Mammary epithelial cell (primary cell): ENCODE results near the gene STOML2.

ENCODE experiments used
- CTCF ChIP-seq, 2 donors: IDR thresholded peaks in 1 of 2; conservative IDR thresholded peaks in 1 of 2; 2 replicates each; pipeline ENCODE4 v1.5.1; 2011 to 2012; ENCODE audit warnings: inconsistent platforms in 2 of 2, low read length in 2 of 2, mild to moderate bottlenecking in 2 of 2, control low read depth in 1 of 2, low read depth in 1 of 2; ENCODE audit not compliant: insufficient read depth in 1 of 2; ENCODE audit errors: extremely low read depth in 1 of 2
- EZH2 ChIP-seq: IDR thresholded peaks from 2 replicates; pipeline ENCODE4 v1.6.1; 2012; ENCODE audit warnings: low read length, inconsistent platforms, borderline replicate concordance

DNA sequence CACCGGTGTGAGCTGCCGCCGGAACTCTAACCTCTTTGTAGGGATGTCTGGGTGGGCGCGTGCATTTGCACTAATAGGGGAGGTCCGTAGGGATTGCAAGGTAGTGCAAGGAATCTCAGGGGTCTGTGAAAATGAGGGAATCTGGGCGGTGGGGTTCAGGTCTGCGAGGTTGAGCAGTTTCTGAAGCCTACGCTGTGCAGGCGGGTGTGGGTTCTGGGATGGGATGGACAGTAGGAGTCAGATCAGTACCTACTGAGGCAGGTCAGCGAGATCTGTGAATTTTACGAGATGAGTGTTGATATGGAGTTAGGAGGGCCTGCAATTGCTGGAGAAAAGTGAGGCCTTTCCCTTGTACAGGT, 13.6 kb upstream of the STOML2 start:
- TF ChIP-seq CTCF (conservative IDR thresholded peaks at IDR 0.05 in 1 of 2, IDR thresholded peaks at IDR 0.05 in 1 of 2; ENCODE audit: extremely low read depth in 1 of 2, insufficient read depth in 1 of 2, low read depth in 1 of 2, low read length in 2 of 2) (no peak), EZH2 (no peak)
